GM10847 (cell line): Measurements from ENCODE around the gene CST1.
"Not testable (repeated sequence)": the region's sequence is repeated elsewhere in the genome, so short reads cannot be mapped to it uniquely, and the experiment has no call there.

Source experiments
- POLR2A ChIP-seq: IDR thresholded peaks from 2 replicates; pipeline ENCODE4 v1.6.1; 2011; ENCODE audit not compliant: insufficient read length; ENCODE audit errors: extremely low read depth

CST1 gene, protein sequence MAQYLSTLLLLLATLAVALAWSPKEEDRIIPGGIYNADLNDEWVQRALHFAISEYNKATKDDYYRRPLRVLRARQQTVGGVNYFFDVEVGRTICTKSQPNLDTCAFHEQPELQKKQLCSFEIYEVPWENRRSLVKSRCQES

DNA sequence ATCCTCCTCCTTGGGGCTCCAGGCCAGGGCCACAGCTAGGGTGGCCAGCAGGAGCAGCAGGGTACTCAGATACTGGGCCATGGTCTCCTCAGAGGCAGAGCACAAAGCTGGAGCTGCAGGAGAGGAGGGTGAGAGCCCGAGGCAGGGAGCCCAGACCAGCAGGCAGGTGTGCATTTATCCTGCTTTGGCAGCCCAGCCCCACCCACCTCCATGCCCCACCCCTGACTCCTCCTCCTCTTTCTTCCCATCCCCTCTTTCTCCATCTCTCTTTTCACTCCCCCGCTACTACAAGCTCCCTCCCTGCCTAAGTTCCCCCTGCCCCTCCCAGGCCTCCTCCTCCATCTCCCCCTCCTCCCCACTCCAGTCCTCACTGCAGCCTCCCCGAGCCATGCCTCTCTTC is at the start of gene CST1:
Gene CST1, minus strand, starts transcription at position 150 of the 400 bp plus-strand sequence. Its CDS starts 69 bp downstream, at position 81.
- not testable (repeated sequence) for TF ChIP-seq POLR2A

DNA sequence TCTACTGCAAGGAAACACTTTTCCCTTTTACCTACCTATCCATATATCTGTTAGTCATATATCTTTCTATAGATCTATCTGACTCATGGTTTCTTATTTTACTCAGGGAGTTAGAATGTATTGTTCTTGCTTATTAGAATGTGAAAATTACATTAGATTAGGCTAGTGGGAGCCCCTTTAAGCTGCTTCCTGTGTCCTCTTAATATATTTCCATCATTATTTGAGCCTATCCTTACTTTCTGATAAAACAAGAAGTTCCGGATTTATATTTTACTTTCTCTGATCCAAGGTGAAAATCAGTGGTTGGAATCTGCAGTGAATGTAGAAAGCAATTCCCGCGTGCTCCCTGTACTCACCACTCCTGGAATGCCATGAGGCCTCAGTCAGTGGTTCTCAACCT is 44.8 kb upstream of the CST1 start:
- no peak for TF ChIP-seq POLR2A

DNA sequence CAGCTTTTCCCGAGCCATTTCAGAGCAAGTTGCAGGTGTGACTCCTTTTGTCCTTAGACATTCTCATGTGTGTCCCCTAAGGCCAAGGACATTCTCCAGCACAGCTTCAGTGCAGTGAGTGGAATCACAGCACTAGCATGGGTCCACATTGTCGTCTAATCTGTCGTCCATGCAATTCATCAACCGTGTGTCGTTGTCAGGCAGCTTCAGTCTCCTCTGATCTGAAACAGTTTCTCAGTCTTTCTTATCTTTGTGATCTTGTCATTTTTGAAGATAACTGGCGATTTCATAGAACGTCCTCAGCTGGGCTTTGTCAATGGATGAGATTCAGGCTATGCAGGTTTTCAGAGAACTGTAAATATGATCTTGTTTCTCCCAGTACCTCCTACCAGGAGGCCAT is 44.1 kb upstream of the CST1 start:
- TF ChIP-seq POLR2A, result no peak

DNA sequence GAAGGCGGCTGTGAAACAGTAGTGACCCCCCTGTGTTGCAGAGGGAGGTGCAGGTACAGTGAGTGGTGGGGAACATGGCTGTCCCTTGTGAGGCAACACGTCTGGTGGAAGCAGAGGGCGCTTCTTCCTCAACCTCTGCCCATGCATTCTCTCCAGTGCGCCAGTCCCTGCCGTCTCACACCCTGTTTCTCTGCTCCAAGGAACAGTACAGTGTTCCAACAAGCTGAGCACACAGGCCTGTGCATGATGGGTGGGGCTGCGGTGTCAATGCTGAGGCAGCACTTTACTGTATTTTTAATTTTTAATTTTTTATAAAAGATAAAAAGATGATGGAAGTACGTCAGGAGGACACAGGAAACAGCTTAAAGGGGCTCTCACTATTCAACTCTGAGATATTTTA is 43.3 kb upstream of the CST1 start:
- TF ChIP-seq POLR2A, result no peak

DNA sequence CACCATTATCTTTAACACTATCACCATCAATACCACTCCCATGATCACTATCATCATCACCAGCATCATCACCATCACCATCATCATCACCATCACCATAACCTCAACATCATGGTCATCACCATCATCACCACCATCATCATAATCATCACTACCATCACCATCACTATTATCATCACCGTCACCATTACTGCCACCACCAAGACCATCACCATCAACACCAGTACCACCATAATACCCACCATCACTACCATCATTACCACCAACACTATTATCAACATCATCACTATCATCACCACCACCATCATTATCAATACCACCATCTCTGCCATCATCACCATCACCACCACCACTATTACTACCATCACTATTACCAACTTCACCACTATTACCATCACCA is 32.7 kb upstream of the CST1 start:
- TF ChIP-seq POLR2A, result no peak

DNA sequence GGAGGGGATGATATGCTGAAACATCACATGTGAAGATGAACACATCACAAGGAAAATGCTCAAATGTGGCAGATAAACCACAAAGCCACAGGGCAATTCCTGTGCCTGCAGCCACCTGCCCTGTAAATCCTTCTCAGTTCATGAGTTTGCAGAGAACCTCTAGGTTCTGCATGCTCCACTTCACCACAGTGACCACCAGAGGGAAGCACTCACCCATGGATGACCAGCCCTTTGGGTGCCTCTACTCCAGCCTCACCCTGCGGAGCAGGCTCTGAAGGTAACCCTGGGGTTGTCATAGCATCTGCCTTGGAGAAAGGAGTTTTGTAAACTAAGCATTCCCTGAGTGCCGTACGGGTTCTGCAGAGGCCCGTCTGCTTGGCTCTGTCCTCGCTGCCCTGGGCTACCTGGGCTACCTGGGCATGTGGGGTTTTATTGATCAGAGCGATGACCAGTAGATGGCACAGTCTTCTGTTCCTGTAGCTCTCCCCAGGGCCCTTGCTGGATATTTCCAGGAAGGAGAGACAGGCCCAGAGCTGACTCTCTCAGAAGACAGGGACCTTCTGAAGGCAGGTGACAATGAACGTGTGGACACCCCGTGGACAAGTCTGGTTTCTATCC is 31.7 kb upstream of the CST1 start:
- no peak for TF ChIP-seq POLR2A

DNA sequence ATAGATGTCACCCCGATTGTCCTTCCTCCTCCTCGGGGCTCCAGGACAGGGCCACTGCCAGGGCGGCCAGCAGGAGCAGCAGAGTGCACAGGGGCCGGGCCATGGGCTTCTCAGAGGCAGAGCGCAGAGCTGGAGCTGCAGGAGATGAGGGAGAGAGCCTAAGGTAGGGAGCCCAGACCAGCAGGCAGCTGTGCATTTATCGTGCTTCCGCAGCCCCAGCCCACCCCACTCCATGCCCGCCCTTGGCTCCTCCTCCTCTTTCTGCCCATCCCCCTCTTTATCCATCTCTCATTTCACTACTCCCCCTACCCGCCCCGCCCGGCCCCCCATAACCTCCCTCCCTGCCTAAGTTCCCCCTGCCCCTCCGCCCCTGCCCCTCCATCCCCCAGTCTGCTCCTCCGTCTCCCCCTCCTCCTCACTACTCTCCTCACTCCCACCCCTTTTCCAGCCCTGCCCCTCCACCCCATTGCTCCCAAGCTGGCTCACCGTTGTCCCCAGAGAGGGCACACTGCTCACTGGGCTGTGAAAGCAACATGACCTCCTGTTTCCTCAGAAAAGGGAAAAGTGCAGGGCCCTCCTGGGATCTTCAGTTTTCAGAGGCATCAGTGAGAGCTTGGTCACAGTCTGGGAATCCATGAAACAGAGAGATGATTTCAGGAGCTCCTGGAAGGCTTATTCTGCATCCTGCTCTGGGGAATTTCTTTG is 25.5 kb upstream of the CST1 start:
- TF ChIP-seq POLR2A, result no peak

DNA sequence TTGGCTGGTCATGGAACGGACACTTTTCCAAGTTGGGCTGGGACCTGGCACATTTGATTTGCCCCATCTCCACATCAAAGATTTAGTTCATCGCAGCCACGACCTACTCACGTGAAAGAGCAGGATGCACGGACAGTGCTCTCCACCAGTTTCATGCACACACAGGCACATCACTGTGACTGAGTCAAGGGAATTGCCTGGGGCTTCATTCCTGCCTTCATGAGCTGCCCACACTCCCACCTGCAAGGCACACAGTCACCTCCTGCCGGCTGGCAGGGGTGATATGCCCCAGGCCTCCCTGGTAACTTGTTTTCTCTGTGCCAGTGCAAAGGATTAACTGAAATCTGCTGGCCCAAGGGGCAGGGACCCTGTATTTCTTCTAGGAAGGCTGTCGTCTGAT is 23.3 kb upstream of the CST1 start:
- TF ChIP-seq POLR2A, result no peak

DNA sequence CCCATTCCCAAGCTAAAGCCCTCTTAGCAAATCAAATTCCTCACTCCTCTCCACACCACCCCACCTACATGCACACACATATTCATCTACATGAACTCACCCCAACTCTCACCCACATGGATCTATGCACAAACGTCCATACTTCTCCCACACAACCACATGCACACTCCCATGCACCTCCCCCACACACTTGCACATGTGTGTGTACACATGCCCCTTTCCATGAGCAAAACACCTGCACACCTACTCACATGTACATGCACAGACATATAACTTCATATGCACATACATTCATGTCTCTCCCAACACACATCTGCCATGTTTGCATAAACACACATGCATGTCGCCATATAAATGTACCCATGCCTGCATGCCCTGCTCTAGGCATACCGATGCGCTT is 22.8 kb upstream of the CST1 start:
- no peak for TF ChIP-seq POLR2A

DNA sequence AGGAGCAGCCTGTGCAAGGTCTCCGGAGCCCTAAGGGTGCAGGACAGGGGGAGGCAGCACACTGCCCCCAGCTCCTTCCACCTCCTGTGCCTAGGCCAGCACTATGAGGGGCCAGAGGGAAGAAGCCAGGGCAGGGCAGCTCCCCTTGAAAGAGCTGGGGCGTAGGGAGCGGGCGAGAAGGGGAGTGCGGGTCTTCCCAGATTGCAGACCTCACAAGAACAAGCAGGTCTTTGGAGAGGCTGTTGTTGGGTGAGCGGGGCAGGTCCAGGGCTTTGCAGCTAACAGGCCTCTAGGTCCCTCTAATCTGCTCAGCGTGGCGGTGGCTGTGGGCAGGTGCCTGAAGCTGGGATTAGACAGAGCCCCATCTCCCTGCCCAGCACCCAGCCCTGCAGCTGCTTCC is 22.4 kb upstream of the CST1 start:
- no peak for TF ChIP-seq POLR2A

DNA sequence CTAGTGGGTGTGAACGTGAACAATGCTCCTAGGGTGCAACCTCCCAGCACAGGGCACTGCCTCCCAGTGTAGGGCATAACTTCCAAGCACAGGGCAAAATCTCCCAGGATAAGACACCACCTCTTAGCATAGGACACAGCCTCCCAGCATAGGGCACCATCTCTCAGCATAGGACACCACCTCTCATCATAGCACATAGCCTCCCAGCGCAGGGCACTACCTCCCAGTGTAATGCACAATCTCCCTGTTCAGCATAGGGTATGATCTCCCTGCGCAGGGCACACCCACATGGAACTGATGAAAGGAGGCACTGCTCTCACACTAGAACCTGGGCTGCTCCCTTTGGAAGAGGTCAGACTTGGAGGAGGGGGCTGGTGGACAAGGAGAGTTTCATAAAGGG is 21.3 kb upstream of the CST1 start:
- no peak for TF ChIP-seq POLR2A

DNA sequence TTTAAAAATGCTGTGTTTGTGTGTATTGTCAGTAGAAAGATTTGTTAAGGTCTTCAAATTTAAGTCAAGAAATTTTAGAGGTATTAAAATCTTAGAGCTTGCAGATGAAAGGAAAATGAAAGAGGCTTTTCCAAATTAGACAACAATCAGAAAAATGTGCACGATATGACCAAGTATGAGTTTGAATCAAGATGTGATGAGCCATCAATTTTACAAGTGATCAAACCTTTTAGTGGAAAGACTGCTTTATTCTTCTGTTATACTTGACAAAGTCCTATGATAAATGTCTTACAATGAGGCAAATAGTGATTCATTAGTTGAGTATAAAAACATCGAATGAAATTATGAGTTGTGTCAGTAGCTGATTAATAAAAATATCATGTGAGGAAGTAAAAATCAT is 19.6 kb upstream of the CST1 start:
- TF ChIP-seq POLR2A, result no peak

DNA sequence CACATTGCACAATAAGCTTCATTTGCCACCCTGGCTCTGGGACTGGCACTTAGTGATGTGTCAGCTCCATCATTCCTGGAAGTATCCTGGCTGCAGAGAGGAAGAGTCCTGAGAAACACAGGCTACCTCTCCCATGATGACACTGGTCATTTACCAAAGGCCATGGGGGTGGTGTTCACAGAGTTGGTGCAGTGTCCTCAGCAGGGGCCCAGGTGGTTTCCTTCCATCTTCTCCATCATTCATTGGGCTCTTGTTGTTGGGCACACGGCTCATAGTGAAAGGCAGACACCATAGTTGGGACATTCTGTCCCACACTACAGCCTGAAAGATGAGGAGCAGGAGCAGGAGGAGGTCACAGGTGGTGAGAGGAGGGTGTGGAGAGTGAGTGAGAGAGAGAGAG is 15.8 kb upstream of the CST1 start:
- TF ChIP-seq POLR2A, result no peak

DNA sequence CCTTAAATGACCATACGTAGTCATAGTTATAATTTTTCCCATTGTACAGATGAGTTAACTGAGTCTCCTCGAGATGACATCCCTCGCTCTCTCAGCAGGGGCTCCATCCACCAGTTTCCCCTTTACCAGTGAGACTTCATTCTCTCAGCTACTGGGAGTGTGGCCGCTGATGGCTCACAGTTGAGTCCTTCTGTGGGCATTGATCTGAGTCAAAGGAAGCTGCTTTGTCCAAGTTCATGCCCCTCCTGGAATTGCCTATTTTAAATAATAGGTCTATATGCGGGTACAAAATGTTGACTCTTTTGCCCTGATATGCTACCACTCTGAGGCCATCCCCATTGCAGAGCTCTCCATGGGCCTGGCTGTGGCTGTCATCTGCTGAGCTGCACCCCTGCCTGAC is 14.8 kb upstream of the CST1 start:
- no peak for TF ChIP-seq POLR2A

DNA sequence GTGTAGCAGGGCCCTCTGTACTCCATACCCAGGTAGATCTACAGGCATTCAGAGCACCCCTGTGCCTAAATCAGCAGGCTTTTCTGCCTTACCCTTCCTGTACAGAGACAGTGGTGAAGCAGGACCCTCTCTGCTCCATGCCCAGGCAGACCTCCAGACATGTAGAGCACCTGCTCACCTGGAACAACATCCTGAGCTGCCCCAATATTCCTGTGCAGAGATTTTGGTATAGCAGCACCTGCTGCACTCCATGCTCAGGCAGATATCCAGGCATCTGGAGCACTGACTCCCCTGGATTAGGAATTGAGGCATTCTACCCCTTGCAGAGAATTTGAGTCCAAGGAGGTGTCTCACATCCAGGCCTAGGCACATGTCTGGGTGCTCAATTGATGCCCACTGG is 12.6 kb upstream of the CST1 start:
- no peak for TF ChIP-seq POLR2A

DNA sequence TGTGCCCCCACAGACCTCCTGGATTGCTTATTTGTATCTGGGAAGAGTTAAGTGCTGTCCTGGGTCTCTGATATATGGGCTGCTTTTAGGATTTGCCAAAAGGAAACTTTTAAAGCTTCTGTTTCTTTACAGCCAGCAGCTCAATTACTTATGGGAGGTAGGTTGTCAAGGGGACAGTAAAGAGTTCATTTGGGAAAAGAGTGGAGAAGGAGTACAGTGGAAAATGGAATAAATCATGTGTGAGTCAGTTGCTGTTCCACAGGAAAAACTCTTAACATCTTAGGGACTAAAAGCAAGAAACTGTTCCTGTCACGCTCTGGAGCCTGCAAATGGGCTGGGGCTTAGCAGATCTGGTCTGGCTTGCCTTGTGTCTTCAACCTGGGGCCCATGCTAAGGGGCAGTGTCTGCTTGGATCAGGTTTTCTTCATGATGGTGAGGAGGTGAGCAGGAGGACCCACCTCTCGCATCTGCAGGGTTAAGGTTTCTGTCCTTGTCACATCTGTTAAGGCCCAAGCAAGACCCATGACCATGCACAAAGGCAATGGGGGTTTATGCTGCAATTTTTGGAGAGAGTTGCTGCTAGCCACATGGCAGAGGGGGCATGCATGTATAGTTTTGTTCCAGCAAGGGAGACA is 8.7 kb upstream of the CST1 start:
- no peak for TF ChIP-seq POLR2A
